GM12878 (cell line): Measurements from ENCODE around the gene PLXNA2. TPM values are rescaled to one million over a fixed set of nuclear protein-coding genes. Genes with fewer than 3 reads are reported as not detected.

Source experiments
- ATAC-seq: fragments of 200-7000 bp; cut with Tn5 transposase; 3 replicates; pipeline ENCODE4 v1.9.1; 2020; ENCODE audit warnings: mild to moderate bottlenecking, moderate library complexity
- BruUV-seq: library from RNA; stranded (reverse); fragments of 400-500 nt; replicated peaks from 2 replicates; lab custom pipeline; 2021; lab: Mats Ljungman, UMichigan
- CTCF ChIA-PET: fragments of 300-600 bp; sonication (Branson Sonifier 250); formaldehyde crosslinking; extraction: SDS; loops from one replicate; lab custom pipeline; 2021; ENCODE audit warnings: inconsistent platforms; lab: Yijun Ruan, JAX
- POLR2A ChIA-PET: fragments of 350-600 bp; formaldehyde crosslinking; extraction: SDS; loops from one replicate; lab custom pipeline; 2021; ENCODE audit warnings: inconsistent platforms; lab: Charles Lee
- RAD21 ChIA-PET: fragments of 300-600 bp; sonication (Branson Sonifier 250); formaldehyde crosslinking; loops from one replicate; lab custom pipeline; 2023; ENCODE audit warnings: antibody characterized with exemption; ENCODE audit not compliant: unreplicated experiment; lab: Charles Lee
- SMC1A ChIA-PET: fragments of 300-600 bp; sonication (Branson Sonifier 250); formaldehyde crosslinking; loops from one replicate; lab custom pipeline; 2023; ENCODE audit not compliant: unreplicated experiment, uncharacterized antibody; lab: Charles Lee
- DNase-seq: peaks from one replicate; pipeline ENCODE4 v3.0.0-alpha.2; 2011; ENCODE audit warnings: low read depth, low spot score
- FAIRE-seq: peaks from 3 replicates; lab custom pipeline; 2011; peaks lifted over from hg19 to GRCh38; lab: Jason Lieb, UNC
- H2AFZ ChIP-seq: 2 replicates; pipeline ENCODE4 v1.6.0; 2011; ENCODE audit warnings: low read depth, low read length, control low read depth; ENCODE audit not compliant: control insufficient read depth
- H3K27ac ChIP-seq: 2 replicates; pipeline ENCODE4 v1.5.1; 2011; ENCODE audit warnings: control low read depth; ENCODE audit not compliant: control insufficient read depth, insufficient read depth
- H3K27me3 ChIP-seq, 2 experiments: replicated peaks in 1 of 2; 2 replicates each; pipeline versions ENCODE4 v1.6.0 to v1.6.1; 2011; ENCODE audit warnings: low read length in 1 of 2; ENCODE audit not compliant: control insufficient read depth in 2 of 2, insufficient read depth in 2 of 2
- H3K36me3 ChIP-seq, 2 experiments: 2 replicates each; pipeline ENCODE4 v1.5.1; 2011; ENCODE audit warnings: low read length in 1 of 2; ENCODE audit not compliant: control insufficient read depth in 2 of 2, insufficient read depth in 2 of 2
- H3K4me1 ChIP-seq: 2 replicates; pipeline ENCODE4 v1.6.1; 2011; ENCODE audit warnings: mild to moderate bottlenecking, low read length, moderate library complexity, mixed read lengths; ENCODE audit not compliant: control insufficient read depth, insufficient read depth
- H3K4me2 ChIP-seq: 2 replicates; pipeline ENCODE4 v1.6.0; 2011; ENCODE audit warnings: control low read depth; ENCODE audit not compliant: control insufficient read depth, insufficient read depth
- H3K4me3 ChIP-seq: fragments of 200-600 bp; sonication (generic); 2 replicates; pipeline ENCODE4 v1.5.1; 2016
- H3K79me2 ChIP-seq: 2 replicates; pipeline ENCODE4 v1.6.0; 2011; ENCODE audit warnings: low read length; ENCODE audit not compliant: control insufficient read depth, insufficient read depth
- H3K9ac ChIP-seq: 2 replicates; pipeline ENCODE4 v1.8.0; 2011; ENCODE audit warnings: low read length, control low read depth, mixed read lengths; ENCODE audit not compliant: control insufficient read depth, insufficient read depth
- H3K9me3 ChIP-seq: replicated peaks from 3 replicates; pipeline ENCODE4 v1.5.1; 2011; ENCODE audit warnings: mild to moderate bottlenecking, low read length; ENCODE audit not compliant: control insufficient read depth, insufficient read depth
- H4K20me1 ChIP-seq: 2 replicates; pipeline ENCODE4 v1.6.0; 2011; ENCODE audit not compliant: control insufficient read depth, insufficient read depth
- BCL3 ChIP-seq: IDR thresholded peaks from 2 replicates; pipeline ENCODE4 v1.6.1; 2011; ENCODE audit warnings: borderline replicate concordance, low read depth, mild to moderate bottlenecking, moderate library complexity, low read length; ENCODE audit not compliant: insufficient read depth, poor library complexity, severe bottlenecking
- CBFB ChIP-seq: IDR thresholded peaks from 2 replicates; pipeline ENCODE4 v1.6.1; 2016; ENCODE audit warnings: antibody characterized with exemption, low read depth
- DPF2 ChIP-seq: fragments of 450-650 bp; IDR thresholded peaks from 2 replicates; pipeline ENCODE4 v1.6.1; 2017; ENCODE audit warnings: mild to moderate bottlenecking
- GATAD2B ChIP-seq: fragments of 450-650 bp; conservative IDR thresholded peaks from 2 replicates; pipeline ENCODE4 v1.6.1; 2017; ENCODE audit warnings: low read depth, mild to moderate bottlenecking, moderate library complexity
- HSF1 ChIP-seq: fragments of 150-350 bp; IDR thresholded peaks from 2 replicates; pipeline ENCODE4 v1.6.1; 2014; ENCODE audit warnings: mild to moderate bottlenecking, low read depth, low read length
- POLR2A ChIP-seq: IDR thresholded peaks from 2 replicates; pipeline ENCODE4 v1.6.1; 2011; ENCODE audit warnings: low read depth, mild to moderate bottlenecking, low read length
- ZSCAN29 ChIP-seq: fragments of 450-650 bp; IDR thresholded peaks from 2 replicates; pipeline ENCODE4 v1.6.1; 2017; ENCODE audit warnings: mild to moderate bottlenecking, moderate library complexity
- WGBS: methylation state at CpG from one replicate; pipeline ENCODE4 v1.1.6; 2016; ENCODE audit warnings: low lambda C conversion rate; ENCODE audit not compliant: insufficient replicate concordance, insufficient coverage; ENCODE audit errors: missing lambda C conversion rate; 5-methylcytosine and 5-hydroxymethylcytosine counted together
- in situ Hi-C: fragments of 300-500 bp; cut with MboI; formaldehyde crosslinking; loops from 9 replicates; pipeline ENCODE4 v1.14.3; 2018; ENCODE audit warnings: mixed read lengths
- intact Hi-C: fragments of 100-400 bp; cut with micrococcal nuclease; formaldehyde crosslinking; loops from one replicate; pipeline ENCODE4 v1.14.2; 2022; ENCODE audit not compliant: unreplicated experiment
- polyA plus RNA-seq, 11 experiments: library from polyadenylated mRNA; depleted of rRNA in 4 of 11; unstranded in 6 of 11; stranded (reverse) in 5 of 11; fragments of >200 nt; fragmentation: Nextera tagmentation in 4 of 11; fragmentation: Illumina TruSeq in 1 of 11; extraction: Ambion mirVana in 4 of 11; extraction: Trizol in 1 of 11; gene quantifications; 1 replicate in 1 of 11; 2 replicates in 10 of 11; pipeline versions ENCODE4 v1.2.1 to v1.2.3, GENCODE V29; 2011 to 2016; ENCODE audit warnings: inconsistent platforms in 2 of 11, missing spikeins in 2 of 11, low read depth in 1 of 11
- total RNA-seq, 4 experiments: library from RNA; depleted of rRNA in 3 of 4; stranded (reverse); fragments of >200 nt in 3 of 4; fragmentation: Illumina TruSeq in 1 of 4; extraction: Trizol in 1 of 4; gene quantifications; 2 replicates each; pipeline versions ENCODE4 v1.2.1 to v1.2.3, GENCODE V29; 2013 to 2021

The PLXNA2 gene
- total and polyA plus RNA-seq, 10 of the 15 experiments (the other 5 are each of a cell fraction or from before 2014, with no cell fraction given) = under 0.01 to 0.08 (median 0.07) TPM; not detected in 4

GRCh38 chr1:208047975-208048374 lies 196.2 kb downstream of the PLXNA2 start:
- in situ Hi-C loops (no loop called here), intact Hi-C loops (no loop called here)
- FAIRE-seq = no peak
- no peaks in the 10 kb centered on the region for H3K79me2 ChIP-seq
- DNase-seq = no peak
- ChIA-PET SMC1A (no interaction called here), POLR2A (interaction anchor here (0.5 kb wide), 1 partner anchor 58 kb away, joined by 6 read pairs; no protein-coding TSS in a partner anchor), RAD21 (no interaction called here), CTCF (interaction anchor here (1.8 kb wide), 1 partner anchor 26 kb away, joined by 12 read pairs; no protein-coding TSS in a partner anchor)
- no peaks in the 10 kb centered on the region for H3K9me3 ChIP-seq
- H3K36me3 ChIP-seq = no peaks in the 10 kb centered on the region
- H3K4me2 ChIP-seq = no peak overlapping the region
- whole genome bisulfite sequencing = 57% methylated on average over 6 of the region's 6 CpGs
- BruUV-seq = no TSS peak
- H2AFZ ChIP-seq = no peak overlapping the region
- H3K4me1 ChIP-seq = no peaks in the 10 kb centered on the region
- TF ChIP-seq POLR2A = no peak
- no peak for TF ChIP-seq BCL3
- TF ChIP-seq CBFB = no peak
- TF ChIP-seq HSF1 = no peak
- TF ChIP-seq ZSCAN29 = no peak
- TF ChIP-seq GATAD2B = no peak
- no peak for TF ChIP-seq DPF2
- no peak overlapping the region for H3K4me3 ChIP-seq
- no peak overlapping the region for H3K9ac ChIP-seq
- no peaks in the 10 kb centered on the region for H4K20me1 ChIP-seq
- peaks cover 0 to 6% of the 10 kb centered on the region in 2 experiments; a peak in 2 of 4 replicates for H3K27me3 ChIP-seq
- H3K27ac ChIP-seq = no peak overlapping the region
- ATAC-seq = no peak
